OCI-LY3 (cell line): ENCODE measurements around the gene C10orf90.

ENCODE experiments used
- H2AFZ ChIP-seq: fragments of 200-600, 300-600 bp; shearing (Covaris generic); 2 replicates; pipeline ENCODE4 v1.6.0; 2014; ENCODE audit warnings: antibody characterized with exemption, low read depth, low read length
- H3K27ac ChIP-seq: fragments of 200-600, 300-600 bp; sonication (generic); 2 replicates; pipeline ENCODE4 v1.5.1; 2014; ENCODE audit warnings: mild to moderate bottlenecking, low read length, moderate library complexity, mixed read lengths
- H3K27me3 ChIP-seq: fragments of 200-600, 300-600 bp; sonication (generic); 2 replicates; pipeline ENCODE4 v1.6.1; 2014; ENCODE audit warnings: low read depth, low read length, mixed read lengths
- H3K36me3 ChIP-seq: fragments of 200-600, 300-600 bp; sonication (generic); replicated peaks from 2 replicates; pipeline ENCODE3; 2014; ENCODE audit warnings: low read depth, low read length, mixed read lengths
- H3K4me1 ChIP-seq: fragments of 300-600, 200-600 bp; sonication (generic); 2 replicates; pipeline ENCODE4 v1.6.1; 2014; ENCODE audit warnings: low read length, mixed read lengths
- H3K4me2 ChIP-seq: fragments of 200-600, 300-600 bp; sonication (generic); 2 replicates; pipeline ENCODE4 v1.6.1; 2014; ENCODE audit warnings: low read length, mixed read lengths
- H3K4me3 ChIP-seq: fragments of 300-600, 200-600 bp; sonication (generic); 2 replicates; pipeline ENCODE4 v1.5.1; 2014; ENCODE audit warnings: antibody characterized with exemption, mild to moderate bottlenecking, low read length, moderate library complexity
- H3K79me2 ChIP-seq: fragments of 300-600, 200-600 bp; shearing (Covaris generic); 2 replicates; pipeline ENCODE4 v1.6.1; 2014; ENCODE audit warnings: mild to moderate bottlenecking, low read length, mixed read lengths
- H3K9ac ChIP-seq: fragments of 300-600, 200-600 bp; shearing (Covaris generic); 2 replicates; pipeline ENCODE4 v1.6.0; 2014; ENCODE audit warnings: mild to moderate bottlenecking, low read length, moderate library complexity
- H3K9me3 ChIP-seq: fragments of 200-600, 300-600 bp; shearing (Covaris generic); 2 replicates; pipeline ENCODE4 v1.6.1; 2014; ENCODE audit warnings: low read length, mixed read lengths; ENCODE audit not compliant: insufficient read depth
- H4K20me1 ChIP-seq: fragments of 200-600, 300-600 bp; sonication (generic); 2 replicates; pipeline ENCODE4 v1.6.1; 2016; ENCODE audit warnings: low read length, mixed read lengths; ENCODE audit not compliant: insufficient read depth
- EZH2phosphoT487 ChIP-seq: fragments of 200-600 bp; shearing (Covaris generic); IDR thresholded peaks from 2 replicates; pipeline ENCODE4 v1.6.1; 2018; ENCODE audit warnings: antibody characterized with exemption, mixed run types, low read depth
- TF ChIP-seq, protein P1 (sequence below): fragments of 200-600, 300-600 bp; sonication (generic); IDR thresholded peaks from 2 replicates; pipeline ENCODE4 v1.5.1; 2014; ENCODE audit warnings: antibody characterized with exemption, low read length, low read depth

The C10orf90 gene

DNA sequence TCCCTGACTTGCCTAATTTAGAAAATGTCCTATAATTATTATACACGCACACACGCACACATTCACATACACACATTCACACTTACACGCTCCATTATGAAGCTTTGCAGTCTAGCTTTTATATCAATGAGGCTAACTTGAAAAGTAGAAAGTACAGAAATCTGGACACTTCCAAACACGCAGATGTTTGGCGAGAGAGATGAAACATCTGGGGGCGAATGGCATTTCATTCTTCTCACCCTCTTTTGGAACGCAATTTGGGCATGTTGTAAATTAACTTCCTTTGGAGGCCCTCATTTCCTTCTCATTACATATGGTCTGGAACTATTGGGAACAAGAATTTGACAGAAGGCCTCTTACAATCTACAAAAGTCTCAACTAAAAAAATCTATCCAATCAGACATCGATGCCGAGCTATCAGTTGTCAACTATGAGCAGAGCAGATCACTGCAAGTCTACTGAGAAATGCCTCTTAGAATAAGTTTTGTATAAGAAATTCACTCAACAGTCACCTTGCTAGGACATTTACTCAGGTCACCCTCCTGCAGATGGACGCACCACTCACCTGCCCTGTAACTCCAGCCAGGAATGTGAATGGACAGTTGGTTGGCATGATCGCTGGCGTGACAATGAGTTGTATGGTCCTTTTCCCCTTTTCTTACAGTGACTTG is 167.0 kb downstream of the C10orf90 start:
- no peak for TF ChIP-seq EZH2phosphoT487
- TF ChIP-seq, protein P1, sequence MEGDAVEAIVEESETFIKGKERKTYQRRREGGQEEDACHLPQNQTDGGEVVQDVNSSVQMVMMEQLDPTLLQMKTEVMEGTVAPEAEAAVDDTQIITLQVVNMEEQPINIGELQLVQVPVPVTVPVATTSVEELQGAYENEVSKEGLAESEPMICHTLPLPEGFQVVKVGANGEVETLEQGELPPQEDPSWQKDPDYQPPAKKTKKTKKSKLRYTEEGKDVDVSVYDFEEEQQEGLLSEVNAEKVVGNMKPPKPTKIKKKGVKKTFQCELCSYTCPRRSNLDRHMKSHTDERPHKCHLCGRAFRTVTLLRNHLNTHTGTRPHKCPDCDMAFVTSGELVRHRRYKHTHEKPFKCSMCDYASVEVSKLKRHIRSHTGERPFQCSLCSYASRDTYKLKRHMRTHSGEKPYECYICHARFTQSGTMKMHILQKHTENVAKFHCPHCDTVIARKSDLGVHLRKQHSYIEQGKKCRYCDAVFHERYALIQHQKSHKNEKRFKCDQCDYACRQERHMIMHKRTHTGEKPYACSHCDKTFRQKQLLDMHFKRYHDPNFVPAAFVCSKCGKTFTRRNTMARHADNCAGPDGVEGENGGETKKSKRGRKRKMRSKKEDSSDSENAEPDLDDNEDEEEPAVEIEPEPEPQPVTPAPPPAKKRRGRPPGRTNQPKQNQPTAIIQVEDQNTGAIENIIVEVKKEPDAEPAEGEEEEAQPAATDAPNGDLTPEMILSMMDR: no peak
- Histone ChIP-seq H3K9me3 (no peaks in the 10 kb centered on the region), H3K27me3 (no peaks in the 10 kb centered on the region), H3K79me2 (no peaks in the 10 kb centered on the region), H3K4me2 (no peak overlapping the region), H3K4me1 (no peaks in the 10 kb centered on the region), H3K36me3 (no peaks in the 10 kb centered on the region), H2AFZ (0 out of 2 replicates have a peak overlapping the region, but pooled peaks have one; percentile 30), H4K20me1 (no peaks in the 10 kb centered on the region), H3K27ac (no peak overlapping the region), H3K9ac (no peak overlapping the region), H3K4me3 (no peak overlapping the region)

DNA sequence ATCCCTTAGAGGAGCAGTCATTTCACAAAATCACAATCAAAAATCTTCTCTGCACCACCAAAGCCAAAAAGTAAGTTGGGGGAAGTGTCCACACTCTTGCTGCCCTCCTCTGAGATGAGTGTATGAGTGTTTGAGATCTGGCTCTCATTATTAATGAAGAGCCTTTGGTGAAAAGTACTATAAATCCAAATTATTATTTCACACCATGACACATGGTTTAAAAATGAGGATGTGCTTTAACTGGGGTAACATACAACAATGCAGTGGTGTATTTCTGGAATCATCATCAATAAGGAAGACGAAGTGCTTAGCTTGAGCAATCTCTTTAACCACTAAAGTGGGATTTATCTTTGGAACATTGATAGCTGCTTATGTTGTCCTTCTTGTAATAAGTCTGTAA is 168.1 kb downstream of the C10orf90 start:
- no peaks in the 10 kb centered on the region for H4K20me1 ChIP-seq
- no peak overlapping the region for H2AFZ ChIP-seq
- no peaks in the 10 kb centered on the region for H3K36me3 ChIP-seq
- H3K27ac ChIP-seq: no peak overlapping the region
- H3K9me3 ChIP-seq: no peaks in the 10 kb centered on the region
- H3K4me2 ChIP-seq: no peak overlapping the region
- H3K4me1 ChIP-seq: no peaks in the 10 kb centered on the region
- no peaks in the 10 kb centered on the region for H3K79me2 ChIP-seq
- no peaks in the 10 kb centered on the region for H3K27me3 ChIP-seq
- TF ChIP-seq EZH2phosphoT487: no peak
- TF ChIP-seq, protein P1: no peak
- no peak overlapping the region for H3K9ac ChIP-seq
- no peak overlapping the region for H3K4me3 ChIP-seq

DNA sequence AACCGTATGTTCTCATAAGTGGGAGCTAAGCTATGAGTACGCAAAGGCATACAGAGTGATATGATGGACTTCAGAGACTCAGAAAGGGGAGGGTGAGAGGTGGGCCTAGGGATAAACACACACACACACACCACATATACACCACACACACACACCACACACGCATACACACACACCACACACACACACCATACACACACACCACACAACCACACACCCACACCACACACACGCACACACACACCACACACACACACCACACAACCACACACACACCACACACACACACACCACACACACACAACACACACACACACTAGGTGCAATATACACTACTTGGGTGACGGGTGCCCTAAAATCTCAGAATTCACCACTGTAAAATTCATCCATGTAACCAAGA is 168.7 kb downstream of the C10orf90 start:
- Histone ChIP-seq H3K4me1 (no peaks in the 10 kb centered on the region), H3K4me3 (no peak overlapping the region), H2AFZ (no peak overlapping the region), H3K4me2 (no peak overlapping the region), H3K9me3 (no peaks in the 10 kb centered on the region), H3K79me2 (no peaks in the 10 kb centered on the region), H3K27me3 (no peaks in the 10 kb centered on the region), H3K9ac (no peak overlapping the region), H4K20me1 (no peaks in the 10 kb centered on the region), H3K36me3 (no peaks in the 10 kb centered on the region), H3K27ac (no peak overlapping the region)
- no peak for TF ChIP-seq EZH2phosphoT487
- TF ChIP-seq, protein P1: no peak

DNA sequence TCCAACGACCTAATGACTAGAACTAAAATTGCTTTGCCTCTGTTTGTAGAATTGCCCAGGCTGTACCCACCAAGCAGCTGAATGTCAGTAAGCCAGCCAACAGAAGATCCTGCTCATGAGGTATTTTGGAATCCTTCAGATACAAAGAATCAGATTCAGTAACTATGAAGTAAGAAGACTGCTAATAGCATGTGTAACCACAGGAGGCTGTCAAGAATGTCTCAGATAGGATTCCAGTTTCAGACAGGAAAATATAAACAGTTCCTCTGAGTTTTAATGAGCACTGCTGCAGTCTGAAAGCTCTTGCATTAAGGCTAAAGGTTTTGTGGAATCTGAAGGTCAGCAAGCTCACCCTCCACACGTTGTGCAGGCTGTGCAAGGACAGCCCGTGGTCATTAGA is 169.6 kb downstream of the C10orf90 start:
- TF ChIP-seq, protein P1: no peak
- TF ChIP-seq EZH2phosphoT487: no peak
- Histone ChIP-seq H3K79me2 (no peaks in the 10 kb centered on the region), H2AFZ (no peak overlapping the region), H3K9me3 (no peaks in the 10 kb centered on the region), H3K9ac (no peak overlapping the region), H3K27me3 (no peaks in the 10 kb centered on the region), H3K4me3 (no peak overlapping the region), H4K20me1 (no peaks in the 10 kb centered on the region), H3K4me2 (no peak overlapping the region), H3K4me1 (no peaks in the 10 kb centered on the region), H3K27ac (no peak overlapping the region), H3K36me3 (no peaks in the 10 kb centered on the region)
